H1 (cell line): ENCODE data around the gene LSG1. TPM values are rescaled to one million over a fixed set of nuclear protein-coding genes. Genes with fewer than 3 reads are reported as not detected.

Experiments used
- SIRT6 ChIP-seq: IDR thresholded peaks from one replicate; pipeline ENCODE4 v1.7.1; 2012; ENCODE audit warnings: low read length, inconsistent platforms
- TBP ChIP-seq: IDR thresholded peaks from 2 replicates; pipeline ENCODE4 v1.6.1; 2011; ENCODE audit warnings: low read depth, low read length, improper control_type of control experiment
- TCF12 ChIP-seq: IDR thresholded peaks from 2 replicates; pipeline ENCODE4 v1.6.1; 2011; ENCODE audit warnings: low read depth, mild to moderate bottlenecking, low read length
- polyA plus RNA-seq, 7 experiments: library from polyadenylated mRNA; depleted of rRNA in 3 of 7; stranded (reverse) in 5 of 7; unstranded in 2 of 7; fragments of >200 nt in 5 of 7; fragments of 200-250 nt in 2 of 7; gene quantifications; 1 replicate in 5 of 7; 2 replicates in 1 of 7; 4 replicates in 1 of 7; pipeline versions ENCODE4 v1.2.1 to v1.2.3, GENCODE V29; 2011 to 2013; ENCODE audit warnings: missing spikeins in 2 of 7, mixed read lengths in 2 of 7
- total RNA-seq: library from RNA; stranded (reverse); fragmentation: NEBNext Ultra II Directional; extraction: Animal tissue kit (Norgen Biotek cat#: 25700); gene quantifications from 2 replicates; pipeline ENCODE4 v1.2.1, GENCODE V29; 2021
- TF ChIP-seq, protein P1 (sequence below): IDR thresholded peaks from 2 replicates; pipeline ENCODE4 v1.6.1; 2011; ENCODE audit warnings: low read length, improper control_type of control experiment

Gene LSG1
- total and polyA plus RNA-seq, 2 of the 8 experiments (the other 6 are each of a cell fraction or from before 2014, with no cell fraction given), result 23.7 to 47.6 TPM

DNA sequence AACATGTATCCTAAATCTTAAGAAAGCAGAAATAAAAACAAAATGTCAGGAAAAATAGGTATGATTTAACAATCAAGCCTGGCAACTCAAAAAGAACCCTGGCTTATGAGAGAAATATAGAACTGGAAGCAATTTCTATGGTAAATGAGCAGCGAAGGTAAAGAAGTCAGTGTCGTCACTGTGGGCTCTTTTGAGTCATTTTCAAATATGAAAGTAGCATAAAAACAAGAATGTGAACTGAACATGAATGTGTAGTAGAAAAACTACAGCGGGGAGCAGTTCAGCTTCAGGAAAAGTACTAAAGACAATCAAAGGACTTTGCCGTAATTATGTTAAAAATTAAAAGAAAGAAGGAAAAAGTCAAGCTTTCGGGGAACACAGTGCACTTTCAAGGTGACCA is 17.5 kb downstream of the LSG1 start (continued):
- TF ChIP-seq TCF12, result no peak
- TF ChIP-seq, protein P1, sequence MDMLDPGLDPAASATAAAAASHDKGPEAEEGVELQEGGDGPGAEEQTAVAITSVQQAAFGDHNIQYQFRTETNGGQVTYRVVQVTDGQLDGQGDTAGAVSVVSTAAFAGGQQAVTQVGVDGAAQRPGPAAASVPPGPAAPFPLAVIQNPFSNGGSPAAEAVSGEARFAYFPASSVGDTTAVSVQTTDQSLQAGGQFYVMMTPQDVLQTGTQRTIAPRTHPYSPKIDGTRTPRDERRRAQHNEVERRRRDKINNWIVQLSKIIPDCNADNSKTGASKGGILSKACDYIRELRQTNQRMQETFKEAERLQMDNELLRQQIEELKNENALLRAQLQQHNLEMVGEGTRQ, result no peak
- no peak for TF ChIP-seq SIRT6
- TF ChIP-seq TBP, result no peak
